GM10266 (cell line): ENCODE measurements around the gene TUBB6.

Experiments
- DNase-seq: peaks from one replicate; pipeline ENCODE4 v3.0.0; 2012; ENCODE audit errors: extremely low spot score
- CTCF ChIP-seq: IDR thresholded peaks from 2 replicates; pipeline ENCODE4 v1.5.1; 2012; ENCODE audit warnings: mild to moderate bottlenecking, low read depth; ENCODE audit not compliant: control insufficient read depth, insufficient read depth; ENCODE audit errors: missing control alignments

Gene TUBB6

GRCh38 chr18:12291690-12292089 is 16.4 kb upstream of the TUBB6 start:
- TF ChIP-seq CTCF = no peak
- no peak for DNase-seq

DNA sequence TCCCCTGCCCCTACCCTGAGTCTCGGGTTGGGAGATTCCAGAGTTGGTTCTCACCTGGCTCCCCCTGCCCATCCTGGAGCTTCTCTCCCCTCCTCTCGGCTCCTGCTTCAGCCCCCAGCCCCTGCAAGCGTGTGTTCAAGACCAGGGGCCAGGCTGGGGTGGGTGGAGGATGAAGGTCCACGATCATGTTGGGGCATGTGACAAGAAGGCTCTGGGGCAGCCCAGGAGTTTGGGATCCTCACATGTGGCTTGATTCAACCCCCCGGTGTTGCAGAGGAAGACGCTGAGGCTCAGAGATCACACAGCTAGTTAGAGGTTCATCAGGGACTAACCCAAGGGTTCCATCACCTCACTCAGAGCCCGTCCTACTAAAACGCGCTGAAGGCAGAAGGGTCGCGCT is 14.2 kb upstream of the TUBB6 start:
- no peak for DNase-seq
- no peak for TF ChIP-seq CTCF

DNA sequence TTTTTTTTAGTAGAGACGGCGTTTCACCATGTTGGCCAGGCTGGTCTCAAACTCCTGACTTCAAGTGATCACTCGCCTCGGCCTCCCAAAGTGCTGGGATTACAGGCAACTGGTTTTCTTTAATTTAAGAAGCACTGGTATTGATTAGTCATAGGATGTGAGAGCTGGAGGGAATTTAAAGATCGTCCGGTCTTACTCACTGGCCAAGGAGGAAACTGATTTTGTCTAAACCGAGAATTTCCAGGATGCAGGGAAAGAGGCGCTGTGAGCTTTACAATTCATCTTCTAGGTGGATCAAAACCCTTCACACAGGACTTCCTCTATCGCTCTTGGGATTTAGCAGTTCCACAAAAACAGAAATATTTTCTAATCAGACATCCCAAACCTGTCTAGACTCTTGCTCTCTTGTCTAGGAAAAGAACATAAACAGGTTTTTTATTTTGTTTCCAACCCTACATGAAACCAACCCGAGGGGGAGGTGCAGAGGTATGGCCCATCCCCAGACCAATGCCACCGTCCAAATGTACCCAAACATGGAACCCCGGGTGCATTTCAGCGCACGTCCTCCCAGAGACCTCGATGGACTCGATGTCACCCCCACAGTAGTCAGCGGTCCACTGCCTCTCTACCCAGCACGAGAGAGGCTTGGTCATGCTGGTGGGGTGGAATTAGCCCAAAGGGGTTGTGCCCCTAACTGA is 12.5 kb upstream of the TUBB6 start:
- no peak for DNase-seq
- no peak for TF ChIP-seq CTCF

DNA sequence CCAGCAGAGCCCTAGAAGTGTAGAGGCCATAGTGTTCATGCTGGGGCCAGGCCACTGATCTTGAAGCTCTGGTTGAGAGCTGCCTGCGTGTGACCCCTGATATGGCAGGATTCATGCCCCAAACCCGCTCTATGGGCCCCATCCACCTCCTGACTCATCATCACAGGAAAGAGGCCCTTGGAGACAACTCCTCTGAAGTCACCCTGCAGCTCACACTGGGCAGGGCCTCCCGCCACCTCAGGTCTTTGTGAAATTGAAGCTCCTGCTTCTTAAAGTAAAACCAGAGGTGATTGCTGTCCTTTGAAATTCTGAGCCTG is 12.0 kb upstream of the TUBB6 start:
- DNase-seq = no peak

GRCh38 chr18:12296457-12296856 is 11.6 kb upstream of the TUBB6 start:
- no peak for TF ChIP-seq CTCF
- DNase-seq = no peak

More for the DNA sequence above, 12.0 kb upstream of the TUBB6 start:
- TF ChIP-seq CTCF = no peak

DNA sequence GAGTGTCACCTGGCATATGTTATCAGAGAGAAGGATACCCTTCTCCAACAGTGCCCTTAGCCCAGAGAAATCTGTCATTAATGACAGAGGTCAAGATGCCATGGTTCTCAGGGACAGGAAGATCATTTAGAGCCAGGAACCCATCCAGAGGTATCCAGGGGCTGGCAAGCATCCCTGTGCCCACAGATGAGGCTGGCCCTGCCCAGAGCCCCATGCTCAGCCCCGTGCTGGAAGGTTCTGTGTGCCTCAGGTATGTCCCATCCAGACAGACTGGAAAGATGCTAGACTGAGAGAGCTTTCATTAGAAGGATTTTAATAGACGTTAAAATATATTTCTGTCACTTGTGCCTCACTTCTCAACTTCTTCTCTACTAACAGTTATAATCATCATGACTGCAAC is 8.2 kb upstream of the TUBB6 start:
- DNase-seq = no peak
- no peak for TF ChIP-seq CTCF

GRCh38 chr18:12301263-12302005 is 6.6 kb upstream of the TUBB6 start:
- TF ChIP-seq CTCF = no peak
- no peak for DNase-seq
